Limb (tissue), 2 donors: Measurements from ENCODE around the gene MTX1.
A peak's percentile ranks its signal among the peaks of the same experiment; 100 is the strongest.
"Not testable (repeated sequence)": the region's sequence is repeated elsewhere in the genome, so short reads cannot be mapped to it uniquely, and the experiment has no call there.

Source experiments
- DNase-seq, 2 donors: peaks; one replicate each; pipeline ENCODE4 v3.0.0-alpha.2; 2016; ENCODE audit errors: extremely low spot score in 2 of 2

The MTX1 gene

DNA sequence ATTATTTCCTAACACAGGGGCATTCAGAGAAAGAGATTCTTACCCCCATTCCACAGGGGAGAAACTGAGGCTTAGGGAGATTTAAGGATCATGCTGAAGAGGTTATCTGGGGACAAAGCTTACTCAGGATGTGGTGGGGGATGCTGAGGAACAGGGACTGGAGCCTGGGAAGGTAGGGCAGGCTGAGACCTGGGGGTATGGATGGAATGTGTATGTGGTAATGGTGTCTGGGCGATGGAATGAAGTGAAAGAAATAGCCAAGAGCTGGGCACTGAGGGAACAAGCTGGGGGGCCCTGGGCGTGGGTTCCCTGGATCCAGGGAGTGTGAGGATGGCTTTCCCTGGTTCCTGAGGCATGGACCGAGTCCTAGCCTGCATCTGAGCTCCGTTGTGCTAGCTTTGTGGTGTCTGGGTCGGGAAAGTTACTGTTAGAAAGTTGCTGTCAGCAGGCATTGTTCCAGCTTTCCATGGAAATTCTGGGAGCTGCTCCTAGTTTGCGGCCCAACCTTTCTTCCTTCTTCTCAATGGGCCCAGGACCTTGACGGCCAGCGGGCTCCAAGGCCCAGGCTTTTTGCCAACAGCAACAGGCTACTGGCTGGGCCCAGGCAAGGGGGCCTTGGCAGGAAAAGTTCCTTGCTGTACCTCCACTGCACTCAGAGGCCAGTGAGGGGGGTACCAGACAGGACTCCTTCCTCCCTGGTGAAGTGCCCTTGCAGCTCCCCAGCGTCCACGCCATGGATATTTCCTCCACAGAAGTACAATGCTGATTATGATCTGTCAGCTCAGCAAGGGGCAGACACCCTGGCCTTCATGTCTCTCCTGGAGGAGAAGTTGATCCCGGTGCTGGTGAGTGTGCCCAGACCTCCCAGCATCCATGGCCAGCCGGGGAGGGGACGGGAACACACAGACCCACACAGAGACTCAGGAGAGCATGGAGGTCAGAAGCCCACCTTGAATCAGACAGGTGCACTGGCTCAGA lies 23.8 kb downstream of the MTX1 start:
- DNase-seq, result peak; percentile 72 to 76

- DNase-seq, result not testable (repeated sequence)
Observed at GRCh38 chr1:155233502-155233901, 25.0 kb downstream of the MTX1 start.

DNA sequence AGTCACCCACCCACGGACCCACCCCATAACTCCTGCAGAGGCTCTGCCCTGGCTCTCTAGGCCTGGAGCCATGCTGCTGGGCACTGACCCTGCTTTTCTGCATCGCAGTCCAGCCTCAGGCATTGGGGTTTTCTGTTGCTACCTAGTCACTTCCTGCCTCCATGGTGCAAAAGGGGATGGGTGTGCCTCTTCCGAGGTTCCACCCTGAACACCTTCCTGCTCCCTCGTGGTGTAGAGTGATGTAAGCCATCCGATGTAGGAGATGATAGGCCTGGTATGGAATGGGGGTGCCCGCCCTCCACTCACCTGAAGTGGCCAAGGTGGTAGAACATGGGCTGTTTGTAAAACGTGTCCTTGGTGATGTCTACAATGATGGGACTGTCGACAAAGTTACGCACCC lies 26.9 kb downstream of the MTX1 start:
- DNase-seq, result not testable (repeated sequence)

DNA sequence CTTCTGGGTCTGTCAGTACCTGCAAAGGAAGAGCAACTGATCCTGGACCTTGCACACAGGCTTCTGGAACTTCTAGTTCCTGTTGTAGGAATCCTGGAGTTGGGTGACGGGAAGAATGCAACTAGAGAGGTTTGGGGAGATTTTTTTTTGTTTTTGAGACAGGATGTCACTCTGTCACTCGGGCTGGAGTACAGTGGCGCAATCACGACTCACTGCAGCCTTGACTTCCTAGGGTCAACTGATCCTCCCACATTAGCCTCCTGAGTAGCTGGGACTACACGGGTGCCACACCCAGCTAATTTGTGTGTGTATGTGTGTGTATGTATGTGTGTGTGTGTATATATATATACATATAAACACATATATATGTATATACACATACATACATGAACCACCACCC lies 28.0 kb downstream of the MTX1 start:
- DNase-seq, result no peak

GRCh38 chr1:155241069-155241679 lies 32.7 kb downstream of the MTX1 start:
- DNase-seq, result peak; percentile 75 to 92

DNA sequence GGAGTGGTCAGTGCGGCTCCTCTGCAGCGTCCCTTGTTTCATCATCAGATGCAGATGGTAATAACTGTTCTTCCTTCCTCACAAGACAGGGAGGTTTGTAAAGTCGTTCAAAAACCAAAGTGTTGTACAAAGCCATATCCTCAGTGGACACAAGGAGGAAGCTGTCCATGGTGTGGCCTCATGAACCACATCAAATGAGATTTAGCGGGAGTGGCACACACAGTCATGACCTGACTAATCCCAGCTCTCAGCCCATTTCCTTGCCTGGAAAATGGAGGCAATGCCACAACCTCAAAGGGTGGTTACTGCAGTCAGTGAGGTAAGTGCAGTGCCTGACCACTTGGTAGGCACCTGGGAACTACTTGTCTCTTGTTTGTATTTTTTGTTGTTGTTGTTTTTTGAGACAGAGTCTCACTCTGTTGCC lies 33.4 kb downstream of the MTX1 start:
- DNase-seq, result no peak

DNA sequence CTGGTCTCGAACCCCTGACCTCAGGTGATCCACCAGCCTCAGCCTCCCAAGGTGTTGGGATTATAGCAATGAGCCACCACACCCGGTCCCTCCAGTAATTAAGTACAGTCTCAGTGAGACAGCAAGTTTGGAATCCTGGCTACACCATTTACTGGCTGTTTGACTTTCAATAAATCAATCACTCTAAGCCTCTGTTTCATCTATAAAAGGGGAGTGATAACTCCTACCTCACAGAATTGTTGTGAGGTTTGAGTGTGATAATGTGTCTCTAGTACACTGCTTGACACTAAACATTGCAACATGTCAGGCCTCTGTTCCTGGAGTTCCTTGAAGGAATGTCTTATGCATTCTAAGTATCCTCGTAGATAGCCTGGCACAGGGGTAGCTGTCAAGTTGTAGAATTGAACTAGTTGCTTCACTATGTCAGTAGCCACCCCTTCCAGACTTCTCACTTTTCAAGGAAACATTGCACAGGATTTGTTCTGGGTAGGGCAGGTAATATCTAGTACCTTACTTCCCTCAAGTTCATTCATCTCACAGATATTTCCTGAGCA lies 34.4 kb downstream of the MTX1 start:
- no peak for DNase-seq

GRCh38 chr1:155244368-155245162 lies 36.1 kb downstream of the MTX1 start:
- DNase-seq, result peak; percentile 98 to 99

DNA sequence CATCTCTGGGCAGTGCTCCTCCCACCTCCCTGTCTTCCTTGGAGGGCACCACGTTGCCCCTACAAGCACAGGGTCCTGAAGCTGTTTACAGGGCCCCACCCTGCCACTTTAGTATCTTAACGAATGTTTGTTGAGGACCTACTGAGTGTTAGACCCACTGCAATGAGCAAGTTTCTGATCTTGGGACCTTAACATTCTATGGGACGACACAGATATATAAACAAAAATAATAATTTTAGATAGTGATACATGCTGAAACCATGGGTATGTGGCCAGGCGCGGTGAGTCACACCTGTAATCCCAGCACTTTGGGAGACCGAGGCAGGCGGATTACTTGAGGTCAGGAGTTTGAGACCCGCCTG lies 36.6 kb downstream of the MTX1 start:
- no peak for DNase-seq

GRCh38 chr1:155246796-155247195 lies 38.3 kb downstream of the MTX1 start:
- not testable (repeated sequence) for DNase-seq

DNA sequence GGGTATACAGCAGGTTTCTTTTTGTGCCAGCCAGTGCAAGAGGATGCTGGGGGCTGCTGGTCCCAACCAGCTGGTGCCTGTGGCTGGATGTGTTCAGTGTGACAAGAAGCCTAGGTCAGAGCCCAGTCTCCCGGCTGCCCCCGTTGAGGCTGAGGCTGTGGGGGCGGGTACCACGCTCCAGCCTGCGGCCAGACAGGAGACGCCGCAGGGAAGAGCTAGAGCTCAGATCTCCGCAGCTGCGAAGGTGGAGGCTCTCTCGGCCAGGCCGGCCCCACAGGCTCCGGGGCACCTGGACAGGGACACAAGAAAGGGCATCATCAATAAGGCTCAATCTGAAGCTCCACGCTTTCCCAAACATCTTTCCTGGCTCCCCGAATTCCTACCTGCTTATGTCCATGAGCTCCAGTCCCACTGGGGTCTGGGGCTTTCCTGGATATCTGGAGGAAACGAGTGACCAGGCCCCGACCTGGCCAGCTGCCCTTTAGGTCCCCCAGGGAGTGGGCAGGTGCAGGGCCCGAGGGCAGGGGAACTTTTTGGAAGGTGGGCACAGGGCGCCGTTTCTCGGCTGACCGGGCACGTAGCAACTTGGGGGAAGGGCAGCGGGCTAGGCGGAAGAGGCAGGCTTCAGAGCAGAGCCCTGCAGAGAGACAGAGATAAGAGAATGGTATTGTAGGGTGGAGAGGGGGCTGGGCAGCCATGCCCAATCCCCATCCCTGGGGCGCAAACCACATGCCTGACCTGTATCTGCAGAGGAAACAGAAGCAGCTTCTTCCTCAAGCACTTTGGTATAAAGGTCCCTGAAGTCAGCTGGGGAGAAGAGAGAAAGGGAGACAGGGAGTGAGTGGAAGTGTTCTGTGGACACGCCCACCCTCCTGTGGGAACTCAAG lies 39.4 kb downstream of the MTX1 start:
- no peak for DNase-seq

- no peak for DNase-seq
Observed at GRCh38 chr1:155250246-155250632, 41.7 kb downstream of the MTX1 start.

- peak; percentile 94 for DNase-seq
Observed at GRCh38 chr1:155250633-155251449, 42.3 kb downstream of the MTX1 start.

DNA sequence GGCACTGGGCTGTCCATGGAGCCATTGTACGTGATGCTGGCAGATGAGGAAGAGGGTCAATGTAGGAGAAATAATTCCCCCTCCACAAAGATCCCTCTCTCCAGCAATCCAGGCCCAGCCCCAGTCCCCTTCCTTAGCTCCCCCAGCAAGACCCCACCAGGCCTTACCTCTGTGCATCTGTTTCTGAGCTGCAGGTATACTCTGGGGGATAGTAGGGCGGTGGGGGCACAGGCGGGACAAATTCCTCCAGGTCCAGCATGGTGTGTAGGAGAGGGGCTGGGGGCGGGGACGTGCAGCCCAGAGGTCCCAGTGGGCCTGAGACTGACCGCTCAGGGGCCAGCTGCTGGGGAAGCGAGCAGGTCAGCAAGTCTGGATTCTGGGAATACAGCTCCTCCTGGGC lies 43.1 kb downstream of the MTX1 start:
- no peak for DNase-seq

GRCh38 chr1:155253208-155253607 lies 44.7 kb downstream of the MTX1 start:
- no peak for DNase-seq

GRCh38 chr1:155253797-155254196 lies 45.3 kb downstream of the MTX1 start:
- DNase-seq, result no peak

GRCh38 chr1:155254228-155254713 lies 45.8 kb downstream of the MTX1 start:
- no peak for DNase-seq

GRCh38 chr1:155254714-155255242 lies 46.3 kb downstream of the MTX1 start:
- peak in 1 of 2 donors; percentile 53 for DNase-seq

DNA sequence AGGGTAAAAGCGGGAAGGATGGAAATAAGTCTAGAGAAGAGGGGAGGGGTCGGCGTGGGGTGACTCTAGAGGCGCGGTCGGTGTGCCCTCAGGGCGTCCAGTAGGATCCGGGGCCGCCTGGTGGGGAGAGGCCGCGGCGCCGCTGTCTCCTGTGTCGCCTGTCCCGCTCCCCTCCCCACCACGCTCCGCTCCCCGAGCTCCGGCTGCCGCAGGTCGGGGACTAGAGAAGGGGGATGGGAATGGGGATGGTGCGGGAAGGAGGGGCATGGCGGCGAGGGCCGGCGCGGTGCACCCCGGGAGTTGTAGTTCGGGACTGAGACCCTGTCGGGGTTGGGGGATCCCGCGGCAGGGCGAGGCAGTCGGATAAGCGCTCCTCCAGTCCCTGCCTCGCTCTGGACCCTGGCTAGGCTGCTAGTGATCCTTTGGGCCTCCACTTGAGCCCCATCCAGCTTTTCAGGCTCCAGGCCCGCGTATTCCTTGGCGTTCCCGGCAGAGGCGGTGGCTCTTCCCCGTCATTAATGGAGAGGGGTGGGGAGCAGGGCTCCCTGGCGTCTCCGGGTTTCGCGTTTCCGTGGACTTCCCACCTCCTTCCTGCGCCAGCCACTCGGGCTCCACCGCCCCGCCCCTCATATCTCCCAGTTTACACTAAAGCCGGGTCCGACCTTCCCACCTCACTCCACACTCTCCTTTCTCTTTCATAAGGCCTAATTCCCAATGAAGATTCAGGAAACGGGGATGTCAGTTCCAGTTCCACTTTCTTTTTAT lies 46.9 kb downstream of the MTX1 start, which contains the start of gene ENTREP3:
Gene ENTREP3, minus strand, starts transcription at position 241 of the 765 bp plus-strand sequence. CDS start 606 bp downstream, outside the sequence.
- DNase-seq, result peak; percentile 91 to 96
